ENCODE measurements around the gene SGF29.
"Not testable (repeated sequence)": the region's sequence is repeated elsewhere in the genome, so short reads cannot be mapped to it uniquely, and the experiment has no call there.

Gene SGF29

GRCh38 chr16:28596115-28596630, 42.5 kb downstream of the SGF29 start:
- no peak for DNase-seq (ENCODE audit: low read depth)

GRCh38 chr16:28596840-28597691, 43.3 kb downstream of the SGF29 start, which contains the start of gene SULT1A2:
Gene SULT1A2, minus strand, starts transcription at chr16:28597050. Its CDS starts 1,120 bp downstream, at chr16:28595930.
- no peak for DNase-seq (ENCODE audit: low read depth)

DNA sequence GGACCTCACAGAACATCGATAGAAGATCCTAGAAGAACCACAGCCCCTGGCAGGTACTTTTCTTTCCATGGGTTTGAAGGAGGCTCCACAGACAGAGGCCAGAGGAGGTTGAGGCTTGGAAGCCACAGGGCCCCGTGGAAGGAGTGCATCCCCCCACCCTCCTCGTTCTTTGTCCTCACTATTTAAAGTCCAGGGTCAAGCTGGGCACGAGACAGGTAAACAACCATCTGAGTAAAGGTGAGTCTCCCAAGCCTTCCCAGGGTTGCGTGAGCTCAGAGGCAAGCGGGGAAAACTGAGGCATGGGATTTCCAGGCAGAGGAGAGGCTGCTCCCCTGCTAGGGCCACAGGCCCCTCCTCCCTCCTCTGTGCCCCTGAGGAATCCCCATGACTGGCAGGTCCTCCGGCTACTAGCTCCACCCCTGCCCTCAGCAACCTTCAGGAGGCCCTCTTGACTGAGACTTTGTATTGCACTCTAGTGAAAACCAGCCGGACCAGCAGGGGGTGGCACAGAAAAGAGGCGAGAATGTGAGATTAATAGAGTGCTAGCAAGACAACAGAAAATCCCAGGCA, 44.1 kb downstream of the SGF29 start:
- no peak for DNase-seq (ENCODE audit: low read depth)

GRCh38 chr16:28599377-28600285, 45.9 kb downstream of the SGF29 start:
- DNase-seq (ENCODE audit: low read depth), result not testable (repeated sequence)

DNA sequence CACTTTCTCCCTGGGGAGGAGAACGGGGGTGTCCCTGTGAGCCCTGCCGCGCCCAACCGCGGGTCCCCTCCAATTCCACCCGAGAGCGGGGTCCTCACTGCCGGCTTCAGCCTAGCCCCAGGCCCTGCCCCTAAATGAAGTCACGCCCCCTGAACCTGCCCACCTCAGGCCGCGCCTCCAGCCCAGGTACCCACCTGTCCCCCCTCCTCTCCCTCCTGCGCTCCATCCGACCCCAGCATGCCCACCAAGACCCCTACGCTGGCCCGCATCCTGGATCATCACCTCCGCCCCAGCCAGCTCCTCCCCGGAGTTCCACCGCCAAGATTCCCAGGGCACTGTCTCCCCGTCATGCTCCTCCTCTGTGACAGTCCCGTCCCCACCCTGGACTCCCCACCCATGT, 47.2 kb downstream of the SGF29 start:
- DNase-seq (ENCODE audit: low read depth), result not testable (repeated sequence)

DNA sequence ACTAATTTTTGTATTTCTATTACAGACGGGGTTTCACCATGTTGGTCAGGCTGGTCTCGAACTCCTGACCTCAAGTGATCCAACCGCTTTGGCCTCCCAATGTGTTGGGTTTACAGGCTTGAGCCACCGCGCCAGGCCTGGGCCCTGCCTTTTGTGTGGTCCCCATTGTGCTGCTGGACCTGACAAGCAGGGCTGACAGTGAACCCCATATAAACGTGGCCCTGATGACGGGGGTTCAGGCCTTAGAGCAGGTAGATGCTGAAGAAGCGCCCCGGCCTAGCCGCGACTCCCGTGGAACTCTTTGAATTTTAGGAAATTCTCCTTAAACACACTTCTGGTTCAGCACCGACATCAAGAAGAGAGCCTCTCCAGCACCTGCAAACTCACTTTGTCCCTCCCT, 47.9 kb downstream of the SGF29 start:
- DNase-seq (ENCODE audit: low read depth), result not testable (repeated sequence)

- DNase-seq (ENCODE audit: low read depth), result not testable (repeated sequence)
Measured at GRCh38 chr16:28602062-28602461, 48.3 kb downstream of the SGF29 start.

GRCh38 chr16:28602529-28602928, 48.8 kb downstream of the SGF29 start:
- no peak for DNase-seq (ENCODE audit: low read depth)

DNA sequence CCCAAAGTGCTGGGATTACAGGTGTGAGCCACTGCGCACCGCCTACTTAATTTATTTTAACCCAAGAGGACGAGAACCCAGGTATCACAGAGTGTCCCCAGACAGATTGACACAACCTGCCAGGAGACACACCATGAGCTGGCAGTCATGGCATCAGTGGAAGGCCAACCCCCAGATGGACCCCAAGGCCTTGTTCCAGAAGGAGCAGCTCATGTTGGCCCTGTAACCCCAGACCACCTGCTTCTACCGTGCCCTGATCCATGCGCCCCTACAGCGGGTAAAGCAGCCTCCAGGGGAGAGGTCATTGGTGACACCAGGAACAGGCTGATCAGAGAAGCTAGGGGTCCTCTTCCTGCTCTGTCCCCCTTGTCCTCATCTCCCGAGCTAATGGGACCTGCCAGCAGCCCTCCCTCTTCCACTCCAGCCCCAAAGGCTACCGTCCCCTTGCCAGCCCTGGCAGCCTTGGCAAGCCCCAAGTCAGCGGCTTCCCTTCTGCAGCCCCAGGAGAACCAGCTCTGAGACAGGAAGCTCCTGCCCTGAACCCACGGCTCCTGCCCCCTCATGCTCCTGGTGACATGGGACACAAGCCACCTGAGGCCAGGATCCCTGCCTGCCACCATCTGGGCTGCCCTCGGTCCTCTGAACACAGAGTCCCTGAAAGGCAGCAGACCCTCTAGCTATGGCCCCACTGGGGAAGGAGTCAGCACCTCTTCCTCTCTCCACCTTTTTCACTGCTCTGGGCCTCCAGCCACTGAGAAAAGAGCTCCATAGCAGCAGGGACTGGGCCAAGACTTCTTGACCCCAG, 49.9 kb downstream of the SGF29 start:
- no peak for DNase-seq (ENCODE audit: low read depth)

DNA sequence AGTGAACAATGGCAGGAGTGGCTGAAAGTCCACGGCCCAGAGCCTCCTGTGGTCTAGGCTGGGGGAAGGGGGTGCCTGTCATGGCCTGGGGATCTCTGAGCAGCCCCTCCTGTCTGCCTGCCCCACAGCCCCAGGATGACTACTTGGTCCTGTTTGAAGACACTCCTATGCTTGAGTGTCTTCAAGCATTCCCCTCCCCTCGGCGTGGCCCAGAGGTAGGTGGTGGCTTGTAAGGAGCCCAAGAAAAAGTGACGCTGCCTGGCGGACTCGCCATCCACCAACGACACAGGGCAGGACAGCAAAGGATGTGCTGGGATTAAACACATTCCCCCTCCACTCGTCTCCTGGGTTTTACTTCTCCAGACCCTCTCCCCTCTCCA, 50.5 kb downstream of the SGF29 start:
- no peak for DNase-seq (ENCODE audit: low read depth)

- no peak for DNase-seq (ENCODE audit: low read depth)
Measured at GRCh38 chr16:28606291-28607115, 52.8 kb downstream of the SGF29 start.

- DNase-seq (ENCODE audit: low read depth), result no peak
Measured at GRCh38 chr16:28607116-28607623, 53.5 kb downstream of the SGF29 start.

DNA sequence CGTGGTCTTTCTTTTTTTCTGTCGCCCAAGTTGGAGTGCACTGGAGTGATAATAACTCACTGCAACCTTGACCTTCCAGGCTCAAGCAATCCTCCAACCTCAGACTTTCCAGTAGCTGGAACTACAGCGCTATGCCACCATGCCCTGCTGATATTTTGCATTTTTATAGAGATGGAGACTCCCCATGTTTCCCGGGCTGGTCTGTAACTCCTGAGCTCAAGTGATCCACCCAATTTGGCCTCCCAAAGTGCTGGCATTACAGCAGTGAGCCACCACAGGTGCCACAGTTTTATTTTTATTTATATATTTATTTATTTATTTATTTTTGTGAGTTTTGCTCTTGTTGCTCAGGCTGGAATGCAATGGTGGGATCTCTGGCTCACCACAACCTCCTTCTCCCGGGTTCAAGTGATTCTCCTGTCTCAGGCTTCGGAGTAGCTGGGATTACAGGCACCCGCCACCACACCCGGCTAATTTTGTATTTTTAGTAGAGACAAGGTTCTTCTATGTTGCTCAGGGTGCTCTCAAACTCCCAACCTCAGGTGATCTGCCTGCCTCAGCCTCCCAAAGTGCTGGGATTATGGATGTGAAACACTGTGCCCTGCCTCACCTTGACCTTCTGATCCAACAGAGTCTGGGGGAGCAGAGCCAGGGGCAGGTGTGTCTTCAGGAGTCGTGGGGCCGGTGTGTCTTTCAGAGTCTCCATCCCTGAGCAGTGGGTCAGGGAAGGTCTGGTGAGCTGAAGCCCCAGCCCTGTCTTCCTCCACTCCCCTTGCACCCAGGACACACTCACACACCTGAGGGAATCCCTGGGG, 54.2 kb downstream of the SGF29 start:
- not testable (repeated sequence) for DNase-seq (ENCODE audit: low read depth)

- not testable (repeated sequence) for DNase-seq (ENCODE audit: low read depth)
Measured at GRCh38 chr16:28608496-28608808, 54.7 kb downstream of the SGF29 start.

DNA sequence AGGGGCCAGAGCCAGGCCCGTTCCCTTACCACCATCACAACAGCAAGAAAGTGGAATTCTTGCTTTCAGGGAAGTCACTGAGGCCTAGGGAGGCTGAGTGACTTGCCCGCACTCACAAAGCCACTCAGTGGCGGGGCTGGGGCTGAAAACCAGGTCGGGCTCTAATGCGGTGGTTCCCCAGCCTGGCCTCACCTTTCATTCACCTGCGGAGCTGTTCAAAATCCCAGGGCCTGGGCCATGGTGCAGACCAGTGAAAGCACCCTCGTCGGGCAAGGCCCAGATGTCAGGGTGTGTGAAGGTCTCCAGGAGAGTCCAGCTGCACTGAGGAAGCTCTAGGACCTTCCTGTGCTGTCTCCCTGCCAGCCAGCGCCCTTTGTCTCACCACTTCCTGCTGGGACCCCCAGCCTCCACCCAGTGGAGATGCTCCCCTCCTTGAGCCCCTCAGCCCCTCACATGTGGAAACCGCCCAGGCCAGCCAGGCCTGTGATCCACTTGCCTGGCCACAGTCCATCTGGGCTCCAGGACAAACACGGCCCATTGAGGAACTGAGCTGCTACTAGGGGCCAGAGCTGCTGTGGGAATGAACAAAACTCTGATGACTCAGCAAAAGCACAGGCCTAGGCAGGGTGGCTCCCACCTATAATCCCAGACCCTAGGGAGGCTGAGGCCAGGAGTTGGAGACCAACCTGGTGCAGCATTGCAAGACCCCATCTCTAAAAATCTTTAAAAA, 55.3 kb downstream of the SGF29 start:
- not testable (repeated sequence) for DNase-seq (ENCODE audit: low read depth)

GRCh38 chr16:28609631-28610594, 56.2 kb downstream of the SGF29 start, which contains the start of gene SULT1A1:
Gene SULT1A1, minus strand, starts transcription at chr16:28610044. Its CDS starts 1,189 bp downstream, at chr16:28608855.
- DNase-seq (ENCODE audit: low read depth), result no peak

DNA sequence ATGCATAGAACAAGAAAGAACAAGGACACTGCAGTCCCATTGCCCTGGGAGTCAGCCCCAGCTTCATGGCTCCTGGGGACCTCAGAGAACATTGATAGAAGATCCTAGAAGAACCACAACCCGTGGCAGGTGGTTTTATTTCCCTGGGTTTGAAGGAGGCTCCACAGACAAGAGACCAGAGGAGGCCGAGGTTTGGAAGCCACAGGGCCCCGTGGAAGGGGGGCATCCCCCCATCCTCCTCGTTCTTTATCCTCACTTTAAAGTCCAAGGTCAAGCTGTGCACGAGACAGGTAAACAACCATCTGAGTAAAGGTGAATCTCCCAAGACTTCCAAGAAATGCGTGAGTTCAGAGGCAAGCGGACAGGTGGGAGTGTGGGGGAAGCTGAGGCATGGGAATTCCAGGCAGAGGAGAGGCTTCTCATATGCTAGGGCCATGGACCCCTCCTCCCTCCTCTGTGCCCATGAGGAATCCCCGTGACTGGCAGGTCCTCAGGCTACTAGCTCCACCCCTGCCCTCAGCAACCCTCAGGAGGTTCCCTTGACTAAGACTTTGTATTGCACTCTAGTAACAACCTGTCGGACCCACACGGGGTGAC, 57.0 kb downstream of the SGF29 start:
- DNase-seq (ENCODE audit: low read depth), result no peak

All from stimulated activated CD8-positive, alpha-beta memory T cell treated with anti-CD3 and anti-CD28 coated beads, Interleukin-15, amount 100 ng/mL, for 1 hour (primary cell).